Neuron (in vitro differentiated cells): ENCODE measurements around the gene DLGAP1.

Source experiments
- H2AFZ ChIP-seq: one replicate; pipeline ENCODE4 v1.6.1; 2013; ENCODE audit warnings: low read depth, mild to moderate bottlenecking, inconsistent platforms, low read length, moderate library complexity
- H3K27me3 ChIP-seq: one replicate; pipeline ENCODE4 v1.6.1; 2013; ENCODE audit warnings: low read length; ENCODE audit not compliant: insufficient read depth
- H3K36me3 ChIP-seq: one replicate; pipeline ENCODE4 v1.6.1; 2013; ENCODE audit warnings: low read length; ENCODE audit not compliant: insufficient read depth
- H3K4me1 ChIP-seq: one replicate; pipeline ENCODE4 v1.6.1; 2013; ENCODE audit warnings: low read length; ENCODE audit not compliant: insufficient read depth
- H3K4me3 ChIP-seq: 2 replicates; pipeline ENCODE4 v1.5.1; 2013; ENCODE audit warnings: mild to moderate bottlenecking, low read length, moderate library complexity
- H3K9me3 ChIP-seq: one replicate; pipeline ENCODE4 v1.6.1; 2013; ENCODE audit warnings: low read length

The DLGAP1 gene

DNA sequence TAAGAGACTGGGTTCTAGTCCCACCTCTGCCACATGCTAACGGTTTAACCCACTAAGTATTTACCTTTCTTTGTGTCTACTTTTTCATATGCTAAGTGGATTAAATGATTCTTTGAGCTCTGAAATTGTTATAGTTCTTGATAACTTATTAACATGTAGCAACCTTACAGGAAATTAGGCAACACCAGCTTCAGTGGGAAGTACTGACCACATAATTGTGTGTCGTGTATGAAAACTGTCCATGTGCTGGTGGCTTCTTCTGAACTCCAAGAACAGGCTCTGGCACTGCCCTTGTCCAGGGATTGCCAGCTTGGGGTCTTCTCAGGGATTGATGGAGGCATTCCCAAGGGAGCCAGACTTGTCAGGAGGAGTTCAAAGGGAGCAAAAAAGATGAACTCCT lies 577.4 kb downstream of the DLGAP1 start:
- no peak overlapping the region for H3K4me3 ChIP-seq
- H3K9me3 ChIP-seq, result peaks cover 3% of the 10 kb centered on the region
- no peak overlapping the region for H2AFZ ChIP-seq
- H3K4me1 ChIP-seq, result no peaks in the 10 kb centered on the region
- H3K36me3 ChIP-seq, result no peaks in the 10 kb centered on the region
- H3K27me3 ChIP-seq, result no peaks in the 10 kb centered on the region

GRCh38 chr18:3875961-3876360 lies 579.1 kb downstream of the DLGAP1 start:
- H3K4me1 ChIP-seq, result no peaks in the 10 kb centered on the region

GRCh38 chr18:3875376-3875775 lies 579.7 kb downstream of the DLGAP1 start:
- peaks cover 3% of the 10 kb centered on the region for H3K9me3 ChIP-seq
- H2AFZ ChIP-seq, result no peak overlapping the region
- no peak overlapping the region for H3K4me3 ChIP-seq
- no peaks in the 10 kb centered on the region for H3K36me3 ChIP-seq
- H3K27me3 ChIP-seq, result no peaks in the 10 kb centered on the region
- no peaks in the 10 kb centered on the region for H3K4me1 ChIP-seq

More at GRCh38 chr18:3875961-3876360, 579.1 kb downstream of the DLGAP1 start:
- Histone ChIP-seq H3K36me3 (no peaks in the 10 kb centered on the region), H3K27me3 (no peaks in the 10 kb centered on the region), H2AFZ (no peak overlapping the region), H3K9me3 (peaks cover 3% of the 10 kb centered on the region), H3K4me3 (no peak overlapping the region)

GRCh38 chr18:3874581-3874980 lies 580.5 kb downstream of the DLGAP1 start:
- no peak overlapping the region for H2AFZ ChIP-seq
- H3K27me3 ChIP-seq, result no peaks in the 10 kb centered on the region
- peaks cover 2% of the 10 kb centered on the region for H3K9me3 ChIP-seq
- no peak overlapping the region for H3K4me3 ChIP-seq
- H3K36me3 ChIP-seq, result no peaks in the 10 kb centered on the region
- H3K4me1 ChIP-seq, result no peaks in the 10 kb centered on the region

GRCh38 chr18:3874125-3874524 lies 581.0 kb downstream of the DLGAP1 start:
- H3K27me3 ChIP-seq, result no peaks in the 10 kb centered on the region
- no peak overlapping the region for H3K4me3 ChIP-seq
- H3K4me1 ChIP-seq, result no peaks in the 10 kb centered on the region
- H2AFZ ChIP-seq, result no peak overlapping the region
- no peaks in the 10 kb centered on the region for H3K9me3 ChIP-seq
- H3K36me3 ChIP-seq, result no peaks in the 10 kb centered on the region

- H3K4me1 ChIP-seq, result no peaks in the 10 kb centered on the region
- no peak overlapping the region for H3K4me3 ChIP-seq
- H3K9me3 ChIP-seq, result no peaks in the 10 kb centered on the region
- no peak overlapping the region for H2AFZ ChIP-seq
- no peaks in the 10 kb centered on the region for H3K27me3 ChIP-seq
- no peaks in the 10 kb centered on the region for H3K36me3 ChIP-seq
Observed at GRCh38 chr18:3873698-3874097, 581.4 kb downstream of the DLGAP1 start.

GRCh38 chr18:3873211-3873610 lies 581.9 kb downstream of the DLGAP1 start:
- no peaks in the 10 kb centered on the region for H3K27me3 ChIP-seq
- H2AFZ ChIP-seq, result no peak overlapping the region
- H3K36me3 ChIP-seq, result no peaks in the 10 kb centered on the region
- no peaks in the 10 kb centered on the region for H3K9me3 ChIP-seq
- no peaks in the 10 kb centered on the region for H3K4me1 ChIP-seq
- no peak overlapping the region for H3K4me3 ChIP-seq

GRCh38 chr18:3872641-3873040 lies 582.5 kb downstream of the DLGAP1 start:
- H3K9me3 ChIP-seq, result no peaks in the 10 kb centered on the region
- H3K36me3 ChIP-seq, result no peaks in the 10 kb centered on the region
- no peaks in the 10 kb centered on the region for H3K4me1 ChIP-seq
- no peak overlapping the region for H3K4me3 ChIP-seq
- no peak overlapping the region for H2AFZ ChIP-seq
- H3K27me3 ChIP-seq, result no peaks in the 10 kb centered on the region

GRCh38 chr18:3871687-3872086 lies 583.4 kb downstream of the DLGAP1 start:
- H3K4me3 ChIP-seq, result no peak overlapping the region
- H3K4me1 ChIP-seq, result no peaks in the 10 kb centered on the region
- no peaks in the 10 kb centered on the region for H3K36me3 ChIP-seq
- no peaks in the 10 kb centered on the region for H3K27me3 ChIP-seq
- H2AFZ ChIP-seq, result no peak overlapping the region
- H3K9me3 ChIP-seq, result no peaks in the 10 kb centered on the region

DNA sequence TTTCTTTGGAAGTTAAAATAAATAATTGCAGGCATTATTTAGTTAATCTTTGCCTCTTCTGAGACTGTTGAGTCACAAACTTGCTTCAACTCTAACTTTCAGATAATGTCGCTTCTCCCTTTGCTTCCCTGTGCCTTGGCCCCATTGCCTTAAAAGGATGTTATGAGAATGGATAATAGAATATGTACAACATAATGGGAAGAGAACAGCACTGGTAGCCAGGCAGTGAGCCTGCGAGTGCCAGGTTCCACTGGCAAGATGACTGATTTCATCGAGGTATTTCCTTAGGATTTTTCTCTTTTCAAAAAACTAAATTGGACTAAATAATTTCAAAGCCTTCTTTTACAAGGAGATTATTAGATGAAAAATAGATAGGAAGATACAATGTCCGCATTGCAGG lies 584.2 kb downstream of the DLGAP1 start:
- Histone ChIP-seq H3K27me3 (no peaks in the 10 kb centered on the region), H3K4me3 (no peak overlapping the region), H3K36me3 (no peaks in the 10 kb centered on the region), H3K9me3 (no peaks in the 10 kb centered on the region), H2AFZ (no peak overlapping the region), H3K4me1 (no peaks in the 10 kb centered on the region)

DNA sequence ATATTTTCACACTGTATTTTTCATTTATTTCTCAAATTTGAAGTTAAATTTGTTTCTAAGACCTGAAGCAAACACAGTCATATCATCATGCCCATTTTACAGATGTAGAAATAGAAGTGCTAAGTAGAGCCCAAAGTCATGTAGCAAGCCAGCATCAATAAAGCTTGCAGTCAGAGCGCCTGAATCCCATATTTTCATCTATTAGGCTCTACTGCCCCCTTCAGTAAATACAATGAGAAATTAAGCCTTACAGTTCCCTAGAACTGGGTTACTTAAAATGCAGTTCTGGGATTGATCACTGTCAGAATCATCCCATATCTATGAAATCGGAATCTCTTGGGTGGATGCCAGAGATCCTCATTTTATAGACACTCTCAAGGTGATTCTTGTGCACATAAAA lies 585.3 kb downstream of the DLGAP1 start:
- no peaks in the 10 kb centered on the region for H3K27me3 ChIP-seq
- no peak overlapping the region for H2AFZ ChIP-seq
- no peaks in the 10 kb centered on the region for H3K4me1 ChIP-seq
- H3K36me3 ChIP-seq, result no peaks in the 10 kb centered on the region
- H3K4me3 ChIP-seq, result no peak overlapping the region
- H3K9me3 ChIP-seq, result no peaks in the 10 kb centered on the region

GRCh38 chr18:3867864-3868311 lies 587.2 kb downstream of the DLGAP1 start:
- Histone ChIP-seq H3K9me3 (no peaks in the 10 kb centered on the region), H3K36me3 (no peaks in the 10 kb centered on the region), H2AFZ (no peak overlapping the region), H3K27me3 (no peaks in the 10 kb centered on the region), H3K4me1 (no peaks in the 10 kb centered on the region), H3K4me3 (no peak overlapping the region)

DNA sequence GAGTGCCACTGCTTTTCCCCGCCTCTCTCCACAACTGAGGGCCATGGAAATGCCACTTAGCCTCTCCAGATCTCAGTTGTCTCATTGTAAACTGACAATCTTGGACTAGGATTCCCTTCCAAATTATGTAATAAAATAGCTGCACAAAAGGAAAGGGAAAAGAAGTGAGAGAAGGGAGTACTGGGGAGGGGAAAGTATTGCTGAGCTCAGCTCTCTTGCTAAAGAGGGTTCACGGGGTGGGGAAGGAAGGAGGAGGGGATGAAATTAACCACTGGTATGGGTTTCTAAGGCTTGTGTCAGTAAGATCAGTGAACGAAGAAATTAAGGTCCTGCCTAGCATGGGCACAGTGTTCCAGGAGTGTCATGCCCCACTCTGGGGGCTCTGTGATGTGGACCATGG lies 587.9 kb downstream of the DLGAP1 start:
- Histone ChIP-seq H3K9me3 (no peaks in the 10 kb centered on the region), H3K27me3 (no peaks in the 10 kb centered on the region), H2AFZ (no peak overlapping the region), H3K4me3 (no peak overlapping the region), H3K4me1 (no peaks in the 10 kb centered on the region), H3K36me3 (no peaks in the 10 kb centered on the region)

- Histone ChIP-seq H3K27me3 (no peaks in the 10 kb centered on the region), H3K9me3 (no peaks in the 10 kb centered on the region), H3K36me3 (no peaks in the 10 kb centered on the region), H2AFZ (no peak overlapping the region), H3K4me3 (no peak overlapping the region), H3K4me1 (no peaks in the 10 kb centered on the region)
Observed at GRCh38 chr18:3864669-3865298, 590.3 kb downstream of the DLGAP1 start.
